Parathyroid adenoma (tissue), 2 donors: ENCODE data around the gene GAREM1.

Experiments used
- H2AFZ ChIP-seq: fragments of 300-600 bp; sonication (generic); one replicate; pipeline ENCODE4 v1.7.0; 2017; ENCODE audit warnings: antibody characterized with exemption, mild to moderate bottlenecking
- H3K27ac ChIP-seq: fragments of 300-600 bp; sonication (generic); one replicate; pipeline ENCODE4 v1.7.0; 2017
- H3K27me3 ChIP-seq: fragments of 300-600 bp; sonication (generic); one replicate; pipeline ENCODE4 v1.7.0; 2017; ENCODE audit warnings: low read length; ENCODE audit not compliant: control insufficient read depth, insufficient read depth
- H3K36me3 ChIP-seq: fragments of 300-600 bp; sonication (generic); one replicate; pipeline ENCODE4 v1.7.0; 2017; ENCODE audit warnings: low read length; ENCODE audit not compliant: control insufficient read depth, insufficient read depth
- H3K4me1 ChIP-seq: fragments of 300-600 bp; sonication (generic); one replicate; pipeline ENCODE4 v1.7.0; 2017; ENCODE audit warnings: control low read depth
- H3K4me2 ChIP-seq: fragments of 300-600 bp; sonication (generic); one replicate; pipeline ENCODE4 v1.7.0; 2017; ENCODE audit warnings: low read length
- H3K4me3 ChIP-seq: fragments of 300-600 bp; sonication (generic); one replicate; pipeline ENCODE4 v1.7.0; 2017; ENCODE audit warnings: low read depth, low read length
- H3K79me2 ChIP-seq: fragments of 300-600 bp; sonication (generic); one replicate; pipeline ENCODE4 v1.7.0; 2017; ENCODE audit warnings: control low read depth
- H3K9ac ChIP-seq: fragments of 300-600 bp; sonication (generic); one replicate; pipeline ENCODE4 v1.7.0; 2017; ENCODE audit warnings: mild to moderate bottlenecking
- H3K9me3 ChIP-seq: fragments of 300-600 bp; sonication (generic); one replicate; pipeline ENCODE4 v1.7.0; 2017; ENCODE audit warnings: low read length; ENCODE audit not compliant: control insufficient read depth
- TF ChIP-seq, protein P1 (sequence below): fragments of 300-600 bp; sonication (generic); IDR thresholded peaks from one replicate; pipeline ENCODE4 v1.7.0; 2017; ENCODE audit warnings: antibody characterized with exemption, mild to moderate bottlenecking
- donor health status: primary hyperparathyroidism.

GAREM1 gene

DNA sequence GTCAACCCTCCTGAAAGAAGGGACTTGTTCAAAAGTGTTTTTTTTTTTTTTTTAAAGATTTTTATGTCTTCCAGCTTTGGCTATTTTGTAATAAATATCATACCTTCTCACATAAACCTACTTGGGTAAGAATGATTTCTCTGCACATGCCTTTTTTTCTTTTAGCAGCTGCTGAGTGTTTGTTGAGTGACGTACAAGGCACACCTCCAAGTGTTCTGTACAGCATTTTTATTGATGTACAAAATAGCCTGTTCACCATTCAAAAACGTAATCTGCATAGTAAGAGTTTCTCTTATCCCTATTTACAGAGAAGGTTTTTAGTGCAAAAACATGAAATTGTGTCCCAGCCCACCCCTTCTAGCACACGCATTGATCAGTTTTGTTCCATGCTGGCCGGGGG, 203.2 kb downstream of the GAREM1 start:
- Histone ChIP-seq H3K27ac (no peak overlapping the region), H2AFZ (no peak overlapping the region), H3K36me3 (no peaks in the 10 kb centered on the region), H3K4me2 (no peak overlapping the region), H3K4me3 (no peak overlapping the region), H3K9ac (no peak overlapping the region), H3K27me3 (no peaks in the 10 kb centered on the region), H3K4me1 (no peaks in the 10 kb centered on the region), H3K79me2 (no peaks in the 10 kb centered on the region), H3K9me3 (no peaks in the 10 kb centered on the region)
- TF ChIP-seq, protein P1, sequence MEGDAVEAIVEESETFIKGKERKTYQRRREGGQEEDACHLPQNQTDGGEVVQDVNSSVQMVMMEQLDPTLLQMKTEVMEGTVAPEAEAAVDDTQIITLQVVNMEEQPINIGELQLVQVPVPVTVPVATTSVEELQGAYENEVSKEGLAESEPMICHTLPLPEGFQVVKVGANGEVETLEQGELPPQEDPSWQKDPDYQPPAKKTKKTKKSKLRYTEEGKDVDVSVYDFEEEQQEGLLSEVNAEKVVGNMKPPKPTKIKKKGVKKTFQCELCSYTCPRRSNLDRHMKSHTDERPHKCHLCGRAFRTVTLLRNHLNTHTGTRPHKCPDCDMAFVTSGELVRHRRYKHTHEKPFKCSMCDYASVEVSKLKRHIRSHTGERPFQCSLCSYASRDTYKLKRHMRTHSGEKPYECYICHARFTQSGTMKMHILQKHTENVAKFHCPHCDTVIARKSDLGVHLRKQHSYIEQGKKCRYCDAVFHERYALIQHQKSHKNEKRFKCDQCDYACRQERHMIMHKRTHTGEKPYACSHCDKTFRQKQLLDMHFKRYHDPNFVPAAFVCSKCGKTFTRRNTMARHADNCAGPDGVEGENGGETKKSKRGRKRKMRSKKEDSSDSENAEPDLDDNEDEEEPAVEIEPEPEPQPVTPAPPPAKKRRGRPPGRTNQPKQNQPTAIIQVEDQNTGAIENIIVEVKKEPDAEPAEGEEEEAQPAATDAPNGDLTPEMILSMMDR: no peak

DNA sequence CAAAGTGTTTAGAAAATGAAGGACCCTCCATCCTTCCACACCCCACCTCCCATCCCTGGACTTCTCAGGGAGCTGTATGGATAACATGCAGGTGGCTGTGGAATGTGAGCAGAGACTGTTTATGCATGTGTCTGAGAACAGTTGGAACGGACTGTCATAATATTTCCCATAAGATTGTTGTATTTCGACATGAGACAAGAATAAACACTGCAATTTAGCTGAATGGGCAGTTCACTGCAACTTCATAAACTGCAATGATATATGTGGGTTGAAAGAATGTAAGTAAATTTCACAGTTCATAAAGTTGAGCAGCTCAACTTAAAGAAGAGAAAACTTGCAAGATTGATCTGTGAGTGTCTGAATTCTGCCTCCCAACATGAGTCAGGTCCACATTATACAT, 206.3 kb downstream of the GAREM1 start:
- Histone ChIP-seq H3K4me3 (no peak overlapping the region), H3K9me3 (no peaks in the 10 kb centered on the region), H3K27me3 (no peaks in the 10 kb centered on the region), H3K27ac (no peak overlapping the region), H2AFZ (no peak overlapping the region), H3K4me1 (no peaks in the 10 kb centered on the region), H3K4me2 (no peak overlapping the region), H3K79me2 (no peaks in the 10 kb centered on the region), H3K9ac (no peak overlapping the region), H3K36me3 (no peaks in the 10 kb centered on the region)
- TF ChIP-seq, protein P1: no peak

DNA sequence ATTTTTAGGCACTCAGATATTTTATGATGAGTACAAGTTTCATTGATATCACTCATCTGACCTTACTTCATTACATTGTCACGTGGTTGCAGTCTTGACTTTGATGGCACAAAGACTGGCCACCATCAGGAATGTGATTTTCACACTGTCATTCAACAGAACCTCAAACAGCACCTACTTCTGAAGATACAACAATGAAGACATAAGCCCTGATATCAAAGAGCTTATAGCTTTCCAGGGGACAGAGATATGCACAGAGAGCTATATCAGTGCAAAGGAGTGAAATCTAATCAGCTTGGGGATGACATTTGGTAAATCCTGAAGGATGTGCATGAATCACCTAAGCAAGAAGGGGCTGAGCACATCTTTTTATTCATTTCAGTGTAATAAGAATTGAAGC, 208.6 kb downstream of the GAREM1 start:
- TF ChIP-seq, protein P1: no peak
- H3K36me3 ChIP-seq: no peaks in the 10 kb centered on the region
- no peak overlapping the region for H3K9ac ChIP-seq
- no peak overlapping the region for H2AFZ ChIP-seq
- no peak overlapping the region for H3K27ac ChIP-seq
- no peak overlapping the region for H3K4me2 ChIP-seq
- no peaks in the 10 kb centered on the region for H3K4me1 ChIP-seq
- H3K4me3 ChIP-seq: no peak overlapping the region
- H3K9me3 ChIP-seq: no peaks in the 10 kb centered on the region
- no peaks in the 10 kb centered on the region for H3K79me2 ChIP-seq
- H3K27me3 ChIP-seq: no peaks in the 10 kb centered on the region

DNA sequence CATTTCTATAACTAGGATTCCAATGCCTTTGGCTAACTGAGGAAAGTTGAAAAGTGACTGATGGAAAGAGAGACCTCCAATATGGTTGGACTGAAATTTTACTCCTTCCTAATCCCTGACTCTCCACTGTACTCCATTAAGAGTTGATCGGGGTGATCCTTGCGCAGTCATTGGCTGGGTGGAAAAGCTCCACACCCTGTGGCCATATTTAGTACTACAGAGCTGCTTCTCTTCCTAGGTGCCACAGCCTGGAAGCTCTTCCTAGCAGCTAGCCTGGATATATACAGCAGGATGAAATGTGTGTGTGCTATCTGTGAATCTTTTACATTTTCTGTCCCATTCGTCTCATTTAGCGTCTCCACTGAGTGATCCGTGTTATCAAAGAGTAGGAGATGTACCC, 209.7 kb downstream of the GAREM1 start:
- no peaks in the 10 kb centered on the region for H3K27me3 ChIP-seq

DNA sequence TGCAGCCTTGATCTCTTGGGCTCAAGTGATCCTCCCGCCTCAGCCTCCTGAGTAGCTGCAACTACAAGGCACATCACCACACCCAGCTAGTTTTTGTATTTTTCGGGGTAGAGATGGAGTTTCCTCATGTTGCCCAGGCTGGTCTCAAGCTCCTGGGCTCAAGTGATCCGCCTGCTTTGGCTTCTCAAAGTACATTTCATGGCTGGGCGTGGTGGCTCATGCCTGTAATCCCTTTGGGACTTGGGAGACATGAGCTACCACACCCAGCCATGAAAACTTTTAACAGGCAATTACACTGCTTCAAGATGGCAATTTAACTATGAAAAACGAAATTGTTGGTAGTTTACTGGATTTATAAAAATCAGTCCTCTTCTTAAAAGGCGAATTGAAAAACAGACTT, 211.1 kb downstream of the GAREM1 start:
- Histone ChIP-seq H3K4me2 (no peak overlapping the region), H3K4me1 (no peaks in the 10 kb centered on the region), H2AFZ (no peak overlapping the region), H3K4me3 (no peak overlapping the region), H3K79me2 (no peaks in the 10 kb centered on the region), H3K9ac (no peak overlapping the region), H3K27ac (no peak overlapping the region), H3K36me3 (no peaks in the 10 kb centered on the region), H3K27me3 (no peaks in the 10 kb centered on the region), H3K9me3 (no peaks in the 10 kb centered on the region)
- TF ChIP-seq, protein P1: no peak

More for the DNA sequence above, 209.7 kb downstream of the GAREM1 start:
- Histone ChIP-seq H3K4me2 (no peak overlapping the region), H3K4me1 (no peaks in the 10 kb centered on the region), H3K36me3 (no peaks in the 10 kb centered on the region), H3K4me3 (no peak overlapping the region), H3K9ac (no peak overlapping the region), H3K79me2 (no peaks in the 10 kb centered on the region), H3K27ac (no peak overlapping the region), H3K9me3 (no peaks in the 10 kb centered on the region), H2AFZ (no peak overlapping the region)
- TF ChIP-seq, protein P1: no peak
